Measurements from ENCODE around the gene CEP350.
"Not testable (repeated sequence)": the region's sequence is repeated elsewhere in the genome, so short reads cannot be mapped to it uniquely, and the experiment has no call there.

CEP350 gene

DNA sequence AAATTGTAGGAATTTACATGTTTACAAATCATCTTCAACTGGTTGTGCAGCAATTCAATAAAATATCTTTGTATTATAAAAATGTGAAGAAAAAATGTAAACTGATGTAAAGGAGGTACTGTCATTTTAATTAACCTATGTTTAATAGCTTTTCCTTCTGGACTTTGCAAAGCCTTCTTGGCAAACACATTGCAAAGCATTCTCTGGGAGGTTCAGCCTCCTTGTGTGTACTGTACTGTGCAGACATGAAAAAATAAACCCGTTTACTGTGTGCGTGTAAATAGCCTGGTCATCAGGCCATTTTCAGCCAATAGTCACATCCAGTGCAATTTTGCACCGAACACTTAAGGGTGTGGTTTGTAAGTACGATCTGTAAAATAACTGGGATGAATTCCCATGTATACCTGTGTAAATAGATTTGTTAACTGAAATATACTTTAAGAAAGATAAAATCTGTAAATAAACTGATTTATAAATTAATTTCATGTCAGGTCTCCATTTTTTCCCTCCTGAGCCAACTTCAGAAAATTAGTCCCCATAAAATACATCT is 159.9 kb downstream of the CEP350 start:
- DNase-seq (ENCODE audit: low spot score) = no peak

DNA sequence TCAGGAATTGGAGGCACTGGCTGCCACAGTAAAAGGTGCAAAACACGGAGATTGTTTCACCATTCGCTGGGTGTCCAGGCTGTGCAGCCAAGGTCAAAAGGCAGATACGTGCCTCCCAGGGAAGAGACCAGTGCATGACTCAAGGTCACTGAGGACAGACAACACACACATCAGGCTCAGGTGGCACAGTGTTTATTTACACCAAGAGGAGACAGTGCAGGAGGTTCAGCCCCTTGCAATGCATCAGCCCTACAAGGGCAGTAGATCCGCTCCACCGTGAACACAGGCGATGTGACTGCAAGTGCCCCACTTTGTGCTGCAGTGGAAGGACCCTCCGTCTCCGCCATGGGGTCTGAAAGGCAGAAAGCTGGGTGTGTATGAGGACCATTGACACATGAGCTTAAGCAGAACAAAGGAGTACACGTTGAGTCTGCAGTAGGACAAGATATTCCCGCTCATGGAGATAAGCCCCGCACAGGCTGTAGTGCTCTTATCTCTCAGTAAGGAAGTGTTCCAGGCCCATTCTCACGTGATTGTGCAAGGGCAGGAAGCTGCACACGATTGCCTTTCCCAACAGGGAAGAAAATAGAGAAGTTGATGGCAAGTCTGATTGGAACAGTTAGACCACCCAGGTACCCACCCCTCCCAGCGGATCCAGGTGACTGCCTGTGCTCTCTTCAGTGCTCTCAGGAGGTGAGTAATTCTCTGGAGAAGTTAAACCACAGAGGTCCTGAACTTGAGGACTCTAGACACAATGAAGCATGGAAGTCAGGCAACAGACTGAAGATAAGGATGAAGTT is 162.6 kb downstream of the CEP350 start:
- peak; percentile 31 for DNase-seq (ENCODE audit: low spot score)

DNA sequence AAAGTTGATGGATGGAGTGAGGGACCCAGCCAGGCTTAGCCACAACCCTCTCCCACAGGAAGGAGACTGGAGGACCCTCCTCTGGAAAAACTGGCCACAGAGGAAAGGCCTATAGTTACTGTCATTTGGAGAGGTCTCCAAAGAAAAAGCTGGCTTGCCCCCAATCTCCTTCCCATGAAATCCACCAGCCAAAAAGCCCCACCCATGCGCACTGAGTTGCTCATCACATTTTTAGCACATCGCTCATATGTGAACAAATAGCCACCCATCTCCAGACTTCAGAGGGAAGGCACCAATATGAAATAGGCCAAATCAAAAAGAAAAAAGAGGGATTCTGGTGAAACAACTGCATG is 163.1 kb downstream of the CEP350 start:
- DNase-seq (ENCODE audit: low spot score) = no peak

DNA sequence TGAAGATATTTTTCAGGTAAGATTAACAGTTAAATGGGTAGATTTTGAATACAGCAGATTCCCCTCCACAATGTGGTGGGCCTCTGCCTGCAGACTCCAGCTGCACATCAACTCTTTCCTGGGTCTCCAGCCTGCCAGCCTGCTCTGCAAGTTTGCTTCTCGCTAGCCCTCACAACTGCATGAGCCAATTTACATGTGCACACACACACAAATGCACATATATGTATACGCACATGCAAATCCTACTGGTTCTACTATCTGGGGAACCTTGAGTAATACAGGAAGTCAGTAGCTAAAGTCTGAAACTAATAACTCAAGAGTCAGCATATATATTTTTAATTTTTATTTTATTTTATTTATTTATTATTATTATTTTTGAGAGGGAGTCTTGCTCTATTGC is 165.2 kb downstream of the CEP350 start:
- no peak for DNase-seq (ENCODE audit: low spot score)

DNA sequence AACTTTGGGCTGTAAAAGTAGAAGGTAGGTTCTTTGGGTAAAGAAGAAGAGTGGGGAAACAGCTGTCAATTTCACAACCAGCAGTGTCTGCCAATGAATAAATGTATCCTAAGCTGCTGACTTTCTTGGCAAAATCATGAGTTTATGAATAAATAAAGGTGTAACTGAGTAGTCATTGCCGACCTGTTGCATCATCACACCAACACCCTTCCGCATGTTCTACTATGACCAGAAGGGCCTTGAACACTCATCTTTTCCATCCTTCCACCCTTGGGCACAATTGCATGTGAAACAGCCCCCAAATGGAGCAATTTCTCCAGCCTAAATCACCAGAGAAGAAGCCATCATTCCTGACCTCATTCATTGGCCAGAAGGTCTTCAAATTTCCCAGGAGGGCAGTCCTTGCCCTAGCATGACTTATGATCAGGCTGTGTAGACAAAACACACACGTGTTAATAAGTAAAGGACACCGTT is 168.9 kb downstream of the CEP350 start:
- DNase-seq (ENCODE audit: low spot score) = no peak

DNA sequence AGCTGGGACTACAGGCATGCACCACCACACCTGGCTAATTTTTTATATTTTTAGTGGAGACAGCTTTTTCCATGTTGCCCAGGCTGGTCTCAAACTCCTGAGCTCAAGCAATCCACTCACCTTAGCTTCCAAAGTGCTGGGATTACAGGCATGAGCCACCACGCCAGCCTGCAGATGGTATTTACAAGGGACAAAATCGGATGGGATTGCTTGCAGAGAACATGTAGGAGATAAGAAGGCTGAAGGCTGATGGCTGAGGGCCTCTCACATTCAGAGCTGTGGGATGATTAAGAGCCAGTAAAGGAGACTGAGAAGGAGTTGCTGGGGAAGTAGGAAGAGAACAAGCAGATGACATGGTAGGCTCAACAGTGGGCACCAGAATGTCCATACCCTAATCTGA is 176.0 kb downstream of the CEP350 start:
- DNase-seq (ENCODE audit: low spot score) = no peak

DNA sequence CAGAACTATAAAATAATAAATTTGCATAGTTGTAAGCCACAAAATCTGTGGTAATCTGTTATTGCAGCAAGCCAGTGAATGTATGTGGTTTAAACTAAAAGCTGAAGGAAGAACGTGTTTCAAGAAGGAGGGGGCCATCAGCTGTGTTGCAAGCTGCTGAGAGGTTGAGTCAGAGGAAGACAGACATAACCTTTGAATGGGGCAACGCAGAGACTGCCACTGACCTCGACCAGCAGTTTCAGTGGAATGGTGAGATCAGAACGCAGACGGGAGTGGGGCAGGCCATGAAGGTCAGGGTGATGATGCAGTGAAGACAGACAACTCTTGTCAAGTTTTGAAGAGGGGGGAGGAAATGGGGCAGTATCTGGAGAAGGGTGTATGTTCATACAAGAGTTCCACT is 176.9 kb downstream of the CEP350 start:
- no peak for DNase-seq (ENCODE audit: low spot score)

DNA sequence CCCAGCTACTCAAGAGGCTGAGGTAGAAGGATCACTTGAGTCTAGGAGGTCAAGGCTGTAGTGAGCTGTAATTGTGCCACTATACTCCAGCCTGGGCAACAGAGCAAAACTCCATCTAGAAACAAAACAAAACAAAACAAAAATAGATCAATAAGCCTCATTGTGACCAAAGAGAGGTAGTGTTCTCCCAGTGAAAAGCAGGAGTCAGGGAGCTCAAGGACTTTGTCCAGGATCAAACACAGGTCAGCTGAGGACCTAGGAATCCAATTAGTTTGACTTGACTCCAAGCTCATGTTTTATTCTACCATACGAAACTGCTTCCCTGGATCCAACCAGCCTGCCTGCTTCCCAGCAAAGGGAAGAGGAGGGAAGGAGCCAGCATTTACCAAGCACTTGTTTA is 178.6 kb downstream of the CEP350 start:
- no peak for DNase-seq (ENCODE audit: low spot score)

DNA sequence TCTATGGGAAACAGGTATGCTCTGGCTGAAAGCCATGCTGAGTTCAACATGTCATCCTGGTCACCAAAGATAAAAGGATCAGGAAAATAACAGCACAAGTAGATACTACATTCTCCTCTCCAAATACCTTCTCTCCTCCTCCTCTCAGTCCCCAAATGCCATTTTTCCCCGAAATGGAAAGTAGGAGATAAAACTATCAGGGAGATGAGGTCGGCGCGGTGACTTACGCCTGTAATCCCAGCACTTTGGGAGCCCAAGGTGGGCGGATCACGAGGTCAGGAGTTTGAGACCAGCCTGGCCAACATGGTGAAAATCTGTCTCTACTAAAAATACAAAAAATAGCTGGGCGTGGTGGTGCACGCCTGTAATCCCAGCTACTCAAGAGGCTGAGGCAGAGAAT is 179.1 kb downstream of the CEP350 start:
- not testable (repeated sequence) for DNase-seq (ENCODE audit: low spot score)

DNA sequence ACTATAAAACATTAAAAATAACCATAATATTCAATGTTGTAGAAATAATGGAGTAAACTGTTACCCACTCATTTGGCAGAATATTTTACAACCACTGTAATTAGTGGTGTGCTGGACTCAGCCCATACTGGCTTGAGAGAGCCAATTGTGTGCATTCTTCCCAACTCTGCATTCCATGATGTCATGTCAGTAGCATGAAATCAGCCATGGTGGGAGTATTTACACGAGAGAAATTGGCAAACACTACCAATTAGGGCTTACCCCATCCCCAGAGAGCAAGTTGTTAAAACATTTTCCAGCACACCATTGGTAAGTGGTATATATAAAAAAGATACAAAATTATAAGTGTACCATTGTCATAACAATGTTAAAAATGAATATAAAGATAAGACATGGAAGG is 180.9 kb downstream of the CEP350 start:
- no peak for DNase-seq (ENCODE audit: low spot score)

DNA sequence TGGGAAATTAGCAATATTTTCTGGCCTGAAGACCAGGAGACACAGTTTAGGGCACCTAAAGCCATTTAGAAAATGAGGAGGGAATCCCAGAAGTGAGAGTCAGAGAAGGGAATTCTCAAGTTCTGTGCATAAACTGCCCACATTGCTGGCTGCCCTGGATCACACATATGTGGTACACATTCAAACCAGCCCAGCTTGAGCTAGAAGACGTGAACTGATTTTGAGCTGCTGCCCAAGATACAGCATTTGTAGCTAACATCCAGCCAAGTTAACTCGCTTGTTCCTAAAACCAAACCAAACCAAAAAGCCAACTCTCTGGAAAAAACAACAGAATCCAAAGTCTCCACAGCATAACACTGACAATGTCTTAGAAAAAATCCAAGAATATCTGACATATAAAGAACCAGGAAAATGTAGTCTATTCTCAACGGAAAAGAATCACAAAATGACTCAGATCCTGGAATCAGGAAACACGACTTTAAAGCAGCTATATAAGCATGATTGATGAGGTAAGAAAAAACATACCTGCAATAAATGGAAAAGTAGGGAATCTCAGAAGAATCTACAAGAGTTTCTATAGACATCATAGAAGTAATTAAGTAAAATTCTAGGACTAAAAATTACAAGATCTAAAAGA is 181.8 kb downstream of the CEP350 start:
- DNase-seq (ENCODE audit: low spot score) = no peak

DNA sequence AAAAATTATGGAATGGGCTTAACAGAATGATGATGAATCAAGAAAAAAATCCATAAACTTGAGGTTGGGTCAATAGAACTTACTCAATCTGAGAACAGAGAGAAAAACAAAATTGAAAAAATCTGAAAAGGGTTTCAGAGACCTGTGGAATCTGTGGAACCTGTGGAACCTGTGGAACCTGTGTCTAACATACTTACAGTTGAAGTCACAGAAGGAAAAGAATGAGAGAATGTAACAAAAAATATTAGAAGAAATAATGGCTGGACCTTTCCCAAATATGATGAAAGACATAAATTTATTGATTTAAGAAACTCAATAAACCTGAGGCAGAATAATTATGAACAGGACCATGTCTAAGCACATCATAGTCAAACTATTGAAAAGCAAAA is 182.4 kb downstream of the CEP350 start:
- no peak for DNase-seq (ENCODE audit: low spot score)

DNA sequence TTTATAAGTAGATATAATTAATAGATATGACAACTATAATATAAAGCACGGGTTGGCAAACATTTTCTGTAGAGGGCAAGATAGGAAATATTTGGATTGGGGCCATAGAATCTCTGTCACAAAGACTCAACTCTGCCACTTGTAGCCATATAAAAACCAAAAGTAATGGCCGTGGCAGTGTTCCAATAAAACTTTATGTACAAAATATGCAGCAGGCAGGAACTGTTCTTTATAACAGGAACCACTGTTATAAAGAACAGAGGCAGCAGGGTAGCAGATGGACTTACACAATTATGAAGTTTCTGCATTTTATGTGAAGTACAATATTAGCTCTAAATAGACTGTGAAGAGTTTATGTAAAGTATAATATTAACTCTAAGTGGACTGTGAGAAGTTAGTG is 183.2 kb downstream of the CEP350 start:
- no peak for DNase-seq (ENCODE audit: low spot score)

DNA sequence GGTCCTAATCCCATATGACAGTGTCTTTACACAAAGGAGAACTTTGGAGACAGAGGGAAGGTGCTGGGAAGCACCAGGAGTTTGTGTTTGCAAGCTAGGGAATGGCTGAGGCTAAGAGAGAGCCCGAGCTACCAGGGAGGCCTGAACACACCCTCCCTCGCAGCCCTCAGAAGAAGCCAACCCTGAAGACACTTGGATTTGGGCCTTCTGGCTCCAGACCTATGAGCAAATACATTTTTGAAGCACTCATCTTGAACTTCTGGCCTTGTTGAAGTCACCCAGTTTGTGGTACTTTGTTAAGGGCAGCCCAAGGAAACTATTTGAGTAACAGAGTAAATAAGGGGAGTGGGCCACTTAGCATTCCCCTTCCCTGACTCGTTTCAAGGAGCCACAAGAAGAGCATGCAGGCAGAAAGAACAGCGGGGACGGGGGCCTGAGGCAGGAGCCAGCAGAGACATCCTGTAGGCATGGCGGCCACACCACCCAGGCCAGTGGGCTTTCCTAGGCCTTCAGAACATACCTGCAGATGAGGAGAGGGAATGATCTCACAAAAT is 186.8 kb downstream of the CEP350 start:
- no peak for DNase-seq (ENCODE audit: low spot score)

DNA sequence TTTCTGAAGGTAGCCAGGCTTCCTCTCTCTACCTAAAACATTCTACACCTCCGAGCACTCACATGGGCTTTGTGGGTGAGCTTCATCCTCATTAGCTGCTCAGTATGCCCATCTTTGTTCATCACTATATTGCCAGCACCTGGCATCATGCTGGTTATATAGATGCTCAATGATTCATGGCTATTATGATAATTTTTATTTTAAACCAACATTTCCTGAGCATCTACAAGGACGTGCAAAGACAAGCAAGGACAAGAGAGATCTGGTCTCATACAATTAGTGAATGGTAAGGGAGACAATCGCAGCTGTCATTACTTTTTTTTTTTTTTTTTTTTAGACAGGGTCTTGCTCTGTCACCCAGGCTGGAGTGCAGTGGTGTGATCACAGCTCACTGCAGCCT is 188.7 kb downstream of the CEP350 start:
- no peak for DNase-seq (ENCODE audit: low spot score)

DNA sequence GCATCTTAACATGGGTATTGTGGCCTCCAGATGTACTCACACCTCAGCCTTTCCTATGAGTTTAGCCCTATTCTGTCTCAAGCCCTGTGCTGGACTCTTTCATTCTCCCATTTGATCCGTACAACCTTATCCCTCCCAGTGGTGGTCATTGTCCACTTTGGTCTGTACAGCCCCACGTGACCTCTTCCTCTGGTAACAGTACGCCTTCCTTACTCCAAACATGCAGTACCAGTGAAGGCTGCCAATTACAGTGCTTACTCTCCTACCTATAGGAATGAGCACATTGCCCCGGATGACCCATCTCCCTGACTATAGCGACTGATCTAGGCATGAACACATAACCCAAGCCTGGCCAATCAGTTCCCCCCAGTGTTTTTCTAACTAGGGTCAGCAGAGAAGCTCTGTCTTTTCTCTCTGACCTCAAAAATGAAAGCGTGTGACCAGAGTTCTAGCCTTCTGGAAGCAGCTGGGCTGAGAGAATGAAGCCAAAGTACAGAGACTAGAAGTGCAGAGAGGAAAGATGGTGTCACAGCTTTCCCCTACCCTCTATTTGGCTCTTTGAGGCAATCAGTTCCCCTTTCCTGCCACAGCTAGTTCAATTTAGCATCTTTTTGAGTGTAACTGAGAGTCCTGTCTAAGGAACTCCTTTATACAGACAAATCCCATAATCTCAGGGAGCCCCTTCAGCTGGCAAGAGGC is 190.2 kb downstream of the CEP350 start:
- no peak for DNase-seq (ENCODE audit: low spot score)

DNA sequence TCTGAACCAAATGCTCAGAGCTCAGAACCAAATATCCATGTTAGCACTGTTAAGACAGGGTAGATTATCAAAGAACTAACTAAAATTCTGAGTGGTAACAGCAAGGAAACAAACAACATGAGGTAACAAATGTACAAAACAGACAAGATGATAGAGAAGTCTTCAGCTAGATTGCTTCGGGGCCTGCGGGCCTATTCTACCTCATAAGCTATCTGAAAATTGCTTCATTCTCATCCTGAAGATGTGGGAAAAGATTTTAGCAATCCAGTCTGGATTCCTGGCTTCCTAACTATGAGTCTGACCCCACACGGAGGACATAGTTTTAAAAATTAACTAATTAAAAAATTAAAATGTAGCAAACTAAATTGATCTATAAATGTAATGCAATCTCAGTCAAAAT is 190.8 kb downstream of the CEP350 start:
- DNase-seq (ENCODE audit: low spot score) = no peak

DNA sequence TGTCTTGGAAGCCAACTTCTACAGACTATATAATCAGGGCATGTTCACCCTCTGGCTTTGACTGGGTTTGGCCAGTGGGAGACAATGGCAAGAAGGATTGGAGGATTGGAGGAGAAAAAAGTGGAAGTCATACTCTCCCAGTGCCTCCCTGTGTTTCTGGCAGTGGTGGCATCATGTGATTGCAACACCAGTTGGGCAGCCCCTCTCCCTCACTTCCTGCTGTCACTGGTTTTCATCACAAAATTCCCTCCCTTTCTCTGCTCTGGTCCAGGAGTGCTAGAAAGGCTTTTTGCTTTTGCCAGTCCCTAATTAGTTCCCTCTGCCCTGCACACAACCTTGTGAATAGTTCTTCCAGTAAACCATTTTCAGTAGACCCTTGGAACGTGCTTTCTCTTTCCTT is 196.4 kb downstream of the CEP350 start:
- DNase-seq (ENCODE audit: low spot score) = no peak

DNA sequence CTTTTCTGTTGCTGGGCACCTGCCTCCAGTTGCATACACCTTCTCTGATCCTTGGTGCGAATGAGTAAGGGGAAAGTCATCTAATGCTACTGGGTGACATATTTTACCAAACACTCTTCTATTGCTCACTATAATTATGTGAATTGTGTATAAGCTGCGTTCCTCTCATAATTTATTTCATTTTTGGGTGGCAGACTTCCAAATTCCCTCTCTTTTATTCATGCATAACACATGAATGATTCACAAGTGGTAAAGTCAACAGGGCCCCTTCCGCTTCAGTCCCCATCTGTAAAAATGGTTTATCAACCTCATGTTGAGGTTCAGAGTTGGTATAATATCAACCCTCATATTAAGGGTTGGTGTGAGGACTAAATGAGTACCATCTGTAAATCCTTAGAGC is 196.9 kb downstream of the CEP350 start:
- no peak for DNase-seq (ENCODE audit: low spot score)

DNA sequence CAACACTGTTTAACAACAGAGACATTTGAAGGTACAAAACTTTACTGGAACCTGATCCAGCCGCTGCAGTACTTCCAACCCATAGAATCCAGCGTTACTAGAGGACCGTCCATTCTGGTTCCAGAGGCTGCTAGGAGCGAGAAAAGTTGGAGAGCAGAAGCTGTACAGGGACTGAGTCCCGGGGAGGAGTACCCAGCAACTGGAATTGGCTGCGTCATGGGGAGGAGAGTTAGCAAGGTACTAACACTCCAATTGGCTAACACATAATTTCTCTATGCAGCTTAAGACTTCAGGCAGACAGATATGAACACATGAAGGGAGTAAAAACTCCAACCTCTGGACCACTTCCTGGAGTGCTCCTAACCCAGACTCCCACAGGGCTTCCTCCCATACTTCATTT is 198.0 kb downstream of the CEP350 start:
- no peak for DNase-seq (ENCODE audit: low spot score)

DNA sequence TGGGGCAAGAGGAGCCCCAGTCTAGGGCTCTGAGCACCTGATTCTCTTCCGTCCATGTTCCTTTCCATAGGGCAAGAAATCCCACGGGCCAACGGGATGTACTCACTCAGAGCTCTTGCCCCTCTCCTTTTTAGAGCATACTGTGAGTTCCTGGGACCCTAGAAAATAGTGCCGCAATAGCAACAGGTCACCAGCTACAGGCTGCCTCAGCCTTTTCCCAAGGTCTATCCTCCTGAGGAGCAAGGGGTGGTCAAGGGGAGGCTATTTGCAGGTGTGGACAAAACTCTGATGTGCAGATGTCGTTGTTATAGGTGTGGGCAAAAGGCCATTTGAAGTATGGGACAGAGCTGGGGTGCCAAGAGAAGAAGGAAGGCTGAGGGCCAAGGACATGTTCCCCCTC is 198.4 kb downstream of the CEP350 start:
- DNase-seq (ENCODE audit: low spot score) = no peak

DNA sequence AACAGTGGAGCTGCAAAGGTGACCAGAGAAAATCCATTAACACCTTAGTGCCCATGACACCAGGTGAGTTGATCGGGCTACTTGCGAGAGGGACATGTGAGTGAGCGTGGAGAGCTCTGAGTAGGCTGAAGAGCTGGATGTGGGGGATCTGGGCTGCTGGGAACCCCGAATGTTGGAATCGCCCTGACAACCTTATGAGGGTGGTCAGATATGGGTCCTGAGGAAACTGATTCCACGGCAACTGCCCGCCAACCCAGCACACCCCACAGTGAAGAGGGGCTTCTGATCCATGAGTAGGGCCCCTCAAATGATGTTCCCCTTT is 199.4 kb downstream of the CEP350 start:
- DNase-seq (ENCODE audit: low spot score) = peak; percentile 13
